ENCODE data around the gene HAO2.

- no peak for TF ChIP-seq POLR2A (IDR thresholded peaks at IDR 0.05; ENCODE audit: low read depth, low read length)
- no peak for TF ChIP-seq POLR2AphosphoS5 (IDR thresholded peaks at IDR 0.05; ENCODE audit: low read depth, low read length)
- no peak for TF ChIP-seq TAF1 (IDR thresholded peaks at IDR 0.05; ENCODE audit: low read depth, low read length)
- no peak for TF ChIP-seq SPI1 (IDR thresholded peaks at IDR 0.05; ENCODE audit: low read depth, low read length)
- no peak for TF ChIP-seq PAX5 (IDR thresholded peaks at IDR 0.05; ENCODE audit: insufficient read depth, low read length, severe bottlenecking)
Measured at GRCh38 chr1:119384591-119384990, 16.0 kb downstream of the HAO2 start.
